ENCODE results near the gene CA6. TPM values are rescaled to one million over a fixed set of nuclear protein-coding genes. Genes with fewer than 3 reads are reported as not detected.

CA6 gene
- total RNA-seq, 1 donor from 2014 or later, result not detected

GRCh38 chr1:9004031-9004699 is 58.5 kb downstream of the CA6 start:
- H3F3A ChIP-seq (ENCODE audit: low read depth), result peaks cover 10% of the 10 kb centered on the region
- no peaks in the 10 kb centered on the region for H3K36me3 ChIP-seq
- Mint-ChIP-seq H3K27me3 (ENCODE audit: insufficient read depth, low read depth) (peaks cover 15% of the 10 kb centered on the region), H3K27ac (peak overlapping the region; percentile 69), H3K4me1 (peaks cover 26% of the 10 kb centered on the region), H3K9me3 (no peaks in the 10 kb centered on the region), H3K36me3 (no peaks in the 10 kb centered on the region), H3K4me3 (no peak overlapping the region)
- no peaks in the 10 kb centered on the region for H3K79me2 ChIP-seq (ENCODE audit: low read depth)
- peak overlapping the region; percentile 88 for H2AFZ ChIP-seq (replicated peaks)
- no peak overlapping the region for H3K4me3 ChIP-seq
- peaks cover 5% of the 10 kb centered on the region for H3K4me1 ChIP-seq
- H3K27ac ChIP-seq, result no peak overlapping the region
- DNase-seq (ENCODE audit: low spot score), result no peak
- H3K9ac ChIP-seq, result no peak overlapping the region
- H4K20me1 ChIP-seq (ENCODE audit: low read depth), result no peaks in the 10 kb centered on the region
- H3K4me2 ChIP-seq, result no peak overlapping the region
- TF ChIP-seq EZH2phosphoT487 (IDR thresholded peaks at IDR 0.05) (no peak), EZH2 (IDR thresholded peaks at IDR 0.05) (no peak), CTCF (IDR thresholded peaks at IDR 0.05) (no peak)
- H3K27me3 ChIP-seq, result no peaks in the 10 kb centered on the region
- no peaks in the 10 kb centered on the region for H3K9me3 ChIP-seq (ENCODE audit: low read depth)

GRCh38 chr1:9004700-9005394 is 59.2 kb downstream of the CA6 start:
- TF ChIP-seq EZH2 (IDR thresholded peaks at IDR 0.05) (no peak), CTCF (IDR thresholded peaks at IDR 0.05) (peak; percentile 92)
- Histone ChIP-seq H3K79me2 (ENCODE audit: low read depth) (no peaks in the 10 kb centered on the region), H4K20me1 (ENCODE audit: low read depth) (no peaks in the 10 kb centered on the region), H3K27ac (no peak overlapping the region), H3K27me3 (no peaks in the 10 kb centered on the region), H3K9me3 (ENCODE audit: low read depth) (no peaks in the 10 kb centered on the region), H3F3A (ENCODE audit: low read depth) (peaks cover 10% of the 10 kb centered on the region), H3K4me1 (peaks cover 5% of the 10 kb centered on the region), H3K4me2 (no peak overlapping the region), H3K36me3 (no peaks in the 10 kb centered on the region), H3K4me3 (no peak overlapping the region), H3K9ac (no peak overlapping the region), H2AFZ (replicated peaks) (peak overlapping the region; percentile 88)
- no peak overlapping the region for H3K4me3 Mint-ChIP-seq
- H3K4me1 Mint-ChIP-seq, result peaks cover 26% of the 10 kb centered on the region
- no peaks in the 10 kb centered on the region for H3K36me3 Mint-ChIP-seq
- peak overlapping the region; percentile 69 for H3K27ac Mint-ChIP-seq
- peak; percentile 88 for DNase-seq (ENCODE audit: low spot score)
- H3K9me3 Mint-ChIP-seq, result no peaks in the 10 kb centered on the region
- H3K27me3 Mint-ChIP-seq (ENCODE audit: insufficient read depth, low read depth), result peaks cover 14% of the 10 kb centered on the region

GRCh38 chr1:9005395-9005708 is 59.7 kb downstream of the CA6 start:
- Histone ChIP-seq H3K9me3 (ENCODE audit: low read depth) (no peaks in the 10 kb centered on the region), H3K79me2 (ENCODE audit: low read depth) (no peaks in the 10 kb centered on the region), H4K20me1 (ENCODE audit: low read depth) (no peaks in the 10 kb centered on the region), H3K4me3 (no peak overlapping the region), H3K4me2 (no peak overlapping the region), H3K9ac (no peak overlapping the region), H2AFZ (replicated peaks) (no peak overlapping the region), H3K27ac (no peak overlapping the region), H3F3A (ENCODE audit: low read depth) (peaks cover 10% of the 10 kb centered on the region), H3K36me3 (no peaks in the 10 kb centered on the region), H3K27me3 (no peaks in the 10 kb centered on the region), H3K4me1 (peaks cover 5% of the 10 kb centered on the region)
- TF ChIP-seq EZH2phosphoT487 (IDR thresholded peaks at IDR 0.05) (no peak), EZH2 (IDR thresholded peaks at IDR 0.05) (no peak), CTCF (IDR thresholded peaks at IDR 0.05) (no peak)
- Mint-ChIP-seq H3K36me3 (no peaks in the 10 kb centered on the region), H3K27me3 (ENCODE audit: insufficient read depth, low read depth) (peaks cover 14% of the 10 kb centered on the region), H3K9me3 (no peaks in the 10 kb centered on the region), H3K27ac (no peak overlapping the region), H3K4me3 (no peak overlapping the region), H3K4me1 (peaks cover 26% of the 10 kb centered on the region)
- DNase-seq (ENCODE audit: low spot score), result no peak
